HepG2 (cell line): ENCODE data around the gene KANSL1L. TPM values are rescaled to one million over a fixed set of nuclear protein-coding genes. Genes with fewer than 3 reads are reported as not detected.

Source experiments
- CCDC6 ChIP-seq: sonication (generic); formaldehyde crosslinking; IDR thresholded peaks from 2 replicates; pipeline ENCODE4 v1.8.1; 2022; ENCODE audit warnings: mild to moderate bottlenecking, missing genetic modification reagents, moderate library complexity
- MLXIP ChIP-seq: sonication (generic); formaldehyde crosslinking; IDR thresholded peaks from 2 replicates; pipeline ENCODE4 v1.9.0; 2021; ENCODE audit warnings: missing genetic modification reagents, borderline replicate concordance
- MTERF4 ChIP-seq: sonication (generic); formaldehyde crosslinking; IDR thresholded peaks from 2 replicates; pipeline ENCODE4 v1.8.0; 2023; ENCODE audit warnings: mild to moderate bottlenecking, missing genetic modification reagents
- NCOA5 ChIP-seq: sonication (generic); formaldehyde crosslinking; IDR thresholded peaks from 2 replicates; pipeline ENCODE4 v1.4.0; 2020; ENCODE audit warnings: missing genetic modification reagents
- NCOR1 ChIP-seq: fragments of 200-600 bp; sonication (generic); IDR thresholded peaks from 2 replicates; pipeline ENCODE4 v1.7.0; 2017; ENCODE audit warnings: antibody characterized with exemption, low read length, borderline replicate concordance
- PAWR ChIP-seq: sonication (generic); formaldehyde crosslinking; IDR thresholded peaks from 2 replicates; pipeline ENCODE4 v1.4.0; 2020; ENCODE audit warnings: missing genetic modification reagents, mild to moderate bottlenecking, borderline replicate concordance
- RBFOX2 ChIP-seq: fragments of 200-400 bp; formaldehyde crosslinking; IDR thresholded peaks from 2 replicates; pipeline ENCODE4 v1.6.1; 2017; ENCODE audit warnings: low read depth, mild to moderate bottlenecking, low read length
- SALL2 ChIP-seq: sonication (generic); formaldehyde crosslinking; IDR thresholded peaks from 2 replicates; pipeline ENCODE4 v1.8.1; 2023; ENCODE audit warnings: mild to moderate bottlenecking, missing genetic modification reagents, inconsistent platforms
- STAG1 ChIP-seq: sonication (generic); formaldehyde crosslinking; IDR thresholded peaks from 2 replicates; pipeline ENCODE4 v1.4.0; 2020; ENCODE audit warnings: missing genetic modification reagents
- ZNF10 ChIP-seq: sonication (generic); formaldehyde crosslinking; IDR thresholded peaks from 2 replicates; pipeline ENCODE4 v1.4.0; 2020; ENCODE audit warnings: mild to moderate bottlenecking, low read depth, missing genetic modification reagents, borderline replicate concordance
- ZNF501 ChIP-seq: sonication (generic); formaldehyde crosslinking; IDR thresholded peaks from 2 replicates; pipeline ENCODE4 v1.5.1; 2020; ENCODE audit warnings: mild to moderate bottlenecking, moderate library complexity, missing genetic modification reagents
- polyA plus RNA-seq, 8 experiments: library from polyadenylated mRNA; depleted of rRNA in 3 of 8; stranded (reverse) in 7 of 8; unstranded in 1 of 8; fragments of >200 nt; fragmentation: Illumina TruSeq in 4 of 8; extraction: Trizol in 4 of 8; gene quantifications; 2 replicates each; pipeline versions ENCODE4 v1.2.1 to v1.2.3, GENCODE V29; 2011 to 2016; ENCODE audit warnings: low read depth in 4 of 8, missing spikeins in 1 of 8, mixed read lengths in 1 of 8; ENCODE audit not compliant: insufficient read depth in 1 of 8
- total RNA-seq, 5 experiments: library from RNA; depleted of rRNA; stranded (reverse); fragments of >200 nt; fragmentation: Illumina TruSeq; extraction: Trizol; gene quantifications; 2 replicates each; pipeline ENCODE4 v1.2.3, GENCODE V29; 2016; ENCODE audit warnings: low read depth in 1 of 5
- TF ChIP-seq, protein P1 (sequence below): sonication (generic); formaldehyde crosslinking; IDR thresholded peaks from 2 replicates; pipeline ENCODE4; 2020; ENCODE audit warnings: missing genetic modification reagents, mild to moderate bottlenecking, borderline replicate concordance
- TF ChIP-seq, protein P2 (sequence below): sonication (generic); formaldehyde crosslinking; IDR thresholded peaks from 2 replicates; pipeline ENCODE4 v1.9.0; 2021; ENCODE audit warnings: missing genetic modification reagents, borderline replicate concordance
- TF ChIP-seq, protein P3 (sequence below): sonication (generic); formaldehyde crosslinking; IDR thresholded peaks from 2 replicates; pipeline ENCODE4 v1.9.0; 2021; ENCODE audit warnings: missing genetic modification reagents, mild to moderate bottlenecking, borderline replicate concordance

KANSL1L gene
- total and polyA plus RNA-seq, 2 of the 13 experiments (the other 11 are each of a cell fraction or from before 2014, with no cell fraction given): 5.4 to 10.3 TPM

- TF ChIP-seq, protein P1, sequence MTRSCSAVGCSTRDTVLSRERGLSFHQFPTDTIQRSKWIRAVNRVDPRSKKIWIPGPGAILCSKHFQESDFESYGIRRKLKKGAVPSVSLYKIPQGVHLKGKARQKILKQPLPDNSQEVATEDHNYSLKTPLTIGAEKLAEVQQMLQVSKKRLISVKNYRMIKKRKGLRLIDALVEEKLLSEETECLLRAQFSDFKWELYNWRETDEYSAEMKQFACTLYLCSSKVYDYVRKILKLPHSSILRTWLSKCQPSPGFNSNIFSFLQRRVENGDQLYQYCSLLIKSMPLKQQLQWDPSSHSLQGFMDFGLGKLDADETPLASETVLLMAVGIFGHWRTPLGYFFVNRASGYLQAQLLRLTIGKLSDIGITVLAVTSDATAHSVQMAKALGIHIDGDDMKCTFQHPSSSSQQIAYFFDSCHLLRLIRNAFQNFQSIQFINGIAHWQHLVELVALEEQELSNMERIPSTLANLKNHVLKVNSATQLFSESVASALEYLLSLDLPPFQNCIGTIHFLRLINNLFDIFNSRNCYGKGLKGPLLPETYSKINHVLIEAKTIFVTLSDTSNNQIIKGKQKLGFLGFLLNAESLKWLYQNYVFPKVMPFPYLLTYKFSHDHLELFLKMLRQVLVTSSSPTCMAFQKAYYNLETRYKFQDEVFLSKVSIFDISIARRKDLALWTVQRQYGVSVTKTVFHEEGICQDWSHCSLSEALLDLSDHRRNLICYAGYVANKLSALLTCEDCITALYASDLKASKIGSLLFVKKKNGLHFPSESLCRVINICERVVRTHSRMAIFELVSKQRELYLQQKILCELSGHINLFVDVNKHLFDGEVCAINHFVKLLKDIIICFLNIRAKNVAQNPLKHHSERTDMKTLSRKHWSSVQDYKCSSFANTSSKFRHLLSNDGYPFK (CRISPR knock-in tag): no peak
- TF ChIP-seq, protein P2, sequence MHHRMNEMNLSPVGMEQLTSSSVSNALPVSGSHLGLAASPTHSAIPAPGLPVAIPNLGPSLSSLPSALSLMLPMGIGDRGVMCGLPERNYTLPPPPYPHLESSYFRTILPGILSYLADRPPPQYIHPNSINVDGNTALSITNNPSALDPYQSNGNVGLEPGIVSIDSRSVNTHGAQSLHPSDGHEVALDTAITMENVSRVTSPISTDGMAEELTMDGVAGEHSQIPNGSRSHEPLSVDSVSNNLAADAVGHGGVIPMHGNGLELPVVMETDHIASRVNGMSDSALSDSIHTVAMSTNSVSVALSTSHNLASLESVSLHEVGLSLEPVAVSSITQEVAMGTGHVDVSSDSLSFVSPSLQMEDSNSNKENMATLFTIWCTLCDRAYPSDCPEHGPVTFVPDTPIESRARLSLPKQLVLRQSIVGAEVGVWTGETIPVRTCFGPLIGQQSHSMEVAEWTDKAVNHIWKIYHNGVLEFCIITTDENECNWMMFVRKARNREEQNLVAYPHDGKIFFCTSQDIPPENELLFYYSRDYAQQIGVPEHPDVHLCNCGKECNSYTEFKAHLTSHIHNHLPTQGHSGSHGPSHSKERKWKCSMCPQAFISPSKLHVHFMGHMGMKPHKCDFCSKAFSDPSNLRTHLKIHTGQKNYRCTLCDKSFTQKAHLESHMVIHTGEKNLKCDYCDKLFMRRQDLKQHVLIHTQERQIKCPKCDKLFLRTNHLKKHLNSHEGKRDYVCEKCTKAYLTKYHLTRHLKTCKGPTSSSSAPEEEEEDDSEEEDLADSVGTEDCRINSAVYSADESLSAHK (CRISPR knock-in tag): no peak
- peak; percentile 85; the same call in 1 of the 2 replicates for TF ChIP-seq CCDC6 (CRISPR knock-in tag)
- TF ChIP-seq MLXIP (CRISPR knock-in tag): no peak
- no peak; the same call in 1 of the 2 replicates for TF ChIP-seq SALL2 (CRISPR knock-in tag)
- TF ChIP-seq ZNF501 (CRISPR knock-in tag): peak; percentile 70
- no peak for TF ChIP-seq NCOR1
- no peak for TF ChIP-seq ZNF10 (CRISPR knock-in tag)
- TF ChIP-seq NCOA5: no peak
- no peak for TF ChIP-seq RBFOX2
- TF ChIP-seq, protein P3, sequence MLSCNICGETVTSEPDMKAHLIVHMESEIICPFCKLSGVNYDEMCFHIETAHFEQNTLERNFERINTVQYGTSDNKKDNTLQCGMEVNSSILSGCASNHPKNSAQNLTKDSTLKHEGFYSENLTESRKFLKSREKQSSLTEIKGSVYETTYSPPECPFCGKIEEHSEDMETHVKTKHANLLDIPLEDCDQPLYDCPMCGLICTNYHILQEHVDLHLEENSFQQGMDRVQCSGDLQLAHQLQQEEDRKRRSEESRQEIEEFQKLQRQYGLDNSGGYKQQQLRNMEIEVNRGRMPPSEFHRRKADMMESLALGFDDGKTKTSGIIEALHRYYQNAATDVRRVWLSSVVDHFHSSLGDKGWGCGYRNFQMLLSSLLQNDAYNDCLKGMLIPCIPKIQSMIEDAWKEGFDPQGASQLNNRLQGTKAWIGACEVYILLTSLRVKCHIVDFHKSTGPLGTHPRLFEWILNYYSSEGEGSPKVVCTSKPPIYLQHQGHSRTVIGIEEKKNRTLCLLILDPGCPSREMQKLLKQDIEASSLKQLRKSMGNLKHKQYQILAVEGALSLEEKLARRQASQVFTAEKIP (CRISPR knock-in tag): no peak
- TF ChIP-seq MTERF4: no peak
- TF ChIP-seq PAWR: no peak
- 0 out of 2 replicates have a peak, but pooled peaks have one; percentile 4 for TF ChIP-seq STAG1 (CRISPR knock-in tag)
Observed at GRCh38 chr2:210170446-210171303, 534 bp downstream of the KANSL1L start (continued).
